ENCODE measurements around the gene PPM1K. TPM values are rescaled to one million over a fixed set of nuclear protein-coding genes. Genes with fewer than 3 reads are reported as not detected.

Gene PPM1K
- polyA plus RNA-seq, 1 donor (not counting 4 experiments of a cell fraction or from before 2014, with no cell fraction given) = 9.8 TPM

- Histone ChIP-seq H4K20me1 (ENCODE audit: control insufficient read depth, extremely low read depth, insufficient read depth, low read length) (no peaks in the 10 kb centered on the region), H3K79me2 (ENCODE audit: control insufficient read depth, insufficient read depth, low read length) (no peaks in the 10 kb centered on the region), H3K9ac (ENCODE audit: control insufficient read depth, extremely low read depth, insufficient read depth, low read length) (no peak overlapping the region), H3K9me1 (ENCODE audit: control insufficient read depth, extremely low read depth, insufficient read depth, low read length) (no peaks in the 10 kb centered on the region), H3K27me3 (ENCODE audit: control insufficient read depth, extremely low read depth, insufficient read depth, low read length) (no peaks in the 10 kb centered on the region), H3K4me3 (ENCODE audit: control insufficient read depth in 2 of 3, extremely low read depth in 1 of 3, insufficient read depth in 2 of 3, low read depth in 1 of 3, low read length in 3 of 3) (no peak overlapping the region), H3K36me3 (ENCODE audit: control insufficient read depth in 2 of 2, extremely low read depth in 1 of 2, insufficient read depth in 2 of 2, low read length in 2 of 2) (peaks cover 0 to 5% of the 10 kb centered on the region in 2 experiments), H2AFZ (ENCODE audit: control insufficient read depth, low read length) (no peak overlapping the region), H3K4me1 (ENCODE audit: control insufficient read depth, extremely low read depth, insufficient read depth, low read length) (no peaks in the 10 kb centered on the region), H3K9me3 (ENCODE audit: control insufficient read depth, low read depth, low read length) (no peaks in the 10 kb centered on the region), H3K4me2 (ENCODE audit: control insufficient read depth, extremely low read depth, insufficient read depth, low read depth, low read length) (no peak overlapping the region), H3K27ac (ENCODE audit: control insufficient read depth, insufficient read depth, low read length) (no peak overlapping the region)
- TF ChIP-seq EZH2 (IDR thresholded peaks at IDR 0.05; ENCODE audit: low read length) (no peak), CTCF (optimal IDR thresholded peaks at IDR 0.05 in 1 of 3, IDR thresholded peaks at IDR 0.05 in 1 of 3, conservative IDR thresholded peaks at IDR 0.05 in 1 of 3; ENCODE audit: extremely low read depth in 1 of 3, insufficient read depth in 2 of 3, low read length in 3 of 3) (no peak)
- FAIRE-seq = no peak
- no peak for DNase-seq (ENCODE audit: low read depth, low spot score)
- dilution Hi-C loops (cut with MboI; ENCODE audit: extremely low pct_ligation_motif_present, low sequenced_read_pairs) = no loop called here
Measured at GRCh38 chr4:88264336-88264735, 20.0 kb downstream of the PPM1K start.

- dilution Hi-C loops (cut with MboI; ENCODE audit: extremely low pct_ligation_motif_present, low sequenced_read_pairs) = no loop called here
- Histone ChIP-seq H3K4me3 (ENCODE audit: control insufficient read depth in 2 of 3, extremely low read depth in 1 of 3, insufficient read depth in 2 of 3, low read depth in 1 of 3, low read length in 3 of 3) (no peak overlapping the region), H3K27ac (ENCODE audit: control insufficient read depth, insufficient read depth, low read length) (no peak overlapping the region), H3K9me1 (ENCODE audit: control insufficient read depth, extremely low read depth, insufficient read depth, low read length) (no peaks in the 10 kb centered on the region), H4K20me1 (ENCODE audit: control insufficient read depth, extremely low read depth, insufficient read depth, low read length) (no peaks in the 10 kb centered on the region), H3K4me1 (ENCODE audit: control insufficient read depth, extremely low read depth, insufficient read depth, low read length) (no peaks in the 10 kb centered on the region), H3K36me3 (ENCODE audit: control insufficient read depth in 2 of 2, extremely low read depth in 1 of 2, insufficient read depth in 2 of 2, low read length in 2 of 2) (no peaks in the 10 kb centered on the region), H3K9ac (ENCODE audit: control insufficient read depth, extremely low read depth, insufficient read depth, low read length) (no peak overlapping the region), H3K9me3 (ENCODE audit: control insufficient read depth, low read depth, low read length) (no peaks in the 10 kb centered on the region), H2AFZ (ENCODE audit: control insufficient read depth, low read length) (no peak overlapping the region), H3K4me2 (ENCODE audit: control insufficient read depth, extremely low read depth, insufficient read depth, low read depth, low read length) (no peak overlapping the region), H3K79me2 (ENCODE audit: control insufficient read depth, insufficient read depth, low read length) (no peaks in the 10 kb centered on the region), H3K27me3 (ENCODE audit: control insufficient read depth, extremely low read depth, insufficient read depth, low read length) (no peaks in the 10 kb centered on the region)
- DNase-seq (ENCODE audit: low read depth, low spot score) (no peak), FAIRE-seq (no peak)
- TF ChIP-seq EZH2 (IDR thresholded peaks at IDR 0.05; ENCODE audit: low read length) = no peak
- no peak for TF ChIP-seq CTCF (optimal IDR thresholded peaks at IDR 0.05 in 1 of 3, IDR thresholded peaks at IDR 0.05 in 1 of 3, conservative IDR thresholded peaks at IDR 0.05 in 1 of 3; ENCODE audit: extremely low read depth in 1 of 3, insufficient read depth in 2 of 3, low read length in 3 of 3)
Measured at GRCh38 chr4:88257726-88258125, 26.6 kb downstream of the PPM1K start.

All from keratinocyte (primary cell).